IPS-11a (cell line): ENCODE results near the gene CLMN.
"Not testable (repeated sequence)": the region's sequence is repeated elsewhere in the genome, so short reads cannot be mapped to it uniquely, and the experiment has no call there.

Experiments used
- H3K4me3 ChIP-seq: one replicate; pipeline ENCODE4 v1.5.1; 2013; ENCODE audit warnings: low read depth, low read length, control low read depth

Gene CLMN

GRCh38 chr14:95197551-95197950 lies 122.2 kb downstream of the CLMN start:
- H3K4me3 ChIP-seq, result no peak overlapping the region

GRCh38 chr14:95196826-95197545 lies 122.7 kb downstream of the CLMN start:
- no peak overlapping the region for H3K4me3 ChIP-seq

- no peak overlapping the region for H3K4me3 ChIP-seq
These were observed 123.4 kb downstream of the CLMN start for GRCh38 chr14:95196268-95196667.

- no peak overlapping the region for H3K4me3 ChIP-seq
These were observed 124.7 kb downstream of the CLMN start for GRCh38 chr14:95195031-95195430.

GRCh38 chr14:95193081-95193480 lies 126.6 kb downstream of the CLMN start:
- no peak overlapping the region for H3K4me3 ChIP-seq

- H3K4me3 ChIP-seq, result no peak overlapping the region
These were observed 127.4 kb downstream of the CLMN start for GRCh38 chr14:95192311-95192710.

GRCh38 chr14:95191445-95192199 lies 128.1 kb downstream of the CLMN start:
- H3K4me3 ChIP-seq, result no peak overlapping the region

- H3K4me3 ChIP-seq, result no peak overlapping the region
These were observed 128.9 kb downstream of the CLMN start for GRCh38 chr14:95190857-95191256.

GRCh38 chr14:95190346-95190840 lies 129.3 kb downstream of the CLMN start:
- H3K4me3 ChIP-seq, result no peak overlapping the region

GRCh38 chr14:95189367-95190132 lies 130.2 kb downstream of the CLMN start:
- H3K4me3 ChIP-seq, result no peak overlapping the region

GRCh38 chr14:95188380-95188779 lies 131.3 kb downstream of the CLMN start:
- H3K4me3 ChIP-seq, result no peak overlapping the region

- no peak overlapping the region for H3K4me3 ChIP-seq
These were observed 133.8 kb downstream of the CLMN start for GRCh38 chr14:95185767-95186392.

GRCh38 chr14:95185033-95185766 lies 134.5 kb downstream of the CLMN start:
- no peak overlapping the region for H3K4me3 ChIP-seq

GRCh38 chr14:95184413-95184790 lies 135.3 kb downstream of the CLMN start:
- H3K4me3 ChIP-seq, result no peak overlapping the region

GRCh38 chr14:95183532-95184412 lies 135.9 kb downstream of the CLMN start:
- no peak overlapping the region for H3K4me3 ChIP-seq

- H3K4me3 ChIP-seq, result no peak overlapping the region
These were observed 136.6 kb downstream of the CLMN start for GRCh38 chr14:95183082-95183481.

GRCh38 chr14:95182379-95182778 lies 137.3 kb downstream of the CLMN start:
- H3K4me3 ChIP-seq, result no peak overlapping the region

GRCh38 chr14:95180966-95181741 lies 138.6 kb downstream of the CLMN start:
- H3K4me3 ChIP-seq, result no peak overlapping the region

- not testable (repeated sequence) for H3K4me3 ChIP-seq
These were observed 144.0 kb downstream of the CLMN start for GRCh38 chr14:95175670-95176069.
